ENCODE measurements around the gene ABL2. TPM values are rescaled to one million over a fixed set of nuclear protein-coding genes. Genes with fewer than 3 reads are reported as not detected.
A peak's percentile ranks its signal among the peaks of the same experiment; 100 is the strongest.
"Not testable (repeated sequence)": the region's sequence is repeated elsewhere in the genome, so short reads cannot be mapped to it uniquely, and the experiment has no call there.

ABL2 gene
- total RNA-seq, 1 experiment from 2014 or later = 27.9 TPM

- no TSS peak for BruUV-seq (replicated peaks)
- H3K27ac ChIP-seq (ENCODE audit: low read depth, low read length, poor library complexity, severe bottlenecking) = no peak overlapping the region
- DNase-seq (ENCODE audit: low spot score) = peak; percentile 52
- no peaks in the 10 kb centered on the region for H3K36me3 ChIP-seq (ENCODE audit: insufficient read depth, low read length, poor library complexity, severe bottlenecking)
- no peak overlapping the region for H3K4me3 ChIP-seq (ENCODE audit: low read depth, low read length, poor library complexity, severe bottlenecking)
- H3K27me3 ChIP-seq (replicated peaks; ENCODE audit: insufficient read depth, low read depth, low read length, poor library complexity) = no peaks in the 10 kb centered on the region
- TF ChIP-seq CTCF (conservative IDR thresholded peaks at IDR 0.05; ENCODE audit: low read depth, low read length) (no peak), EZH2 (IDR thresholded peaks at IDR 0.05; ENCODE audit: borderline replicate concordance, low read depth, low read length, poor library complexity, severe bottlenecking) (no peak)
- ChIA-PET CTCF (no interaction called here), POLR2A (ENCODE audit: low non-redundant PET) (no interaction called here)
- H3K4me1 ChIP-seq (ENCODE audit: insufficient read depth, low read length, poor library complexity, severe bottlenecking) = peaks cover 31% of the 10 kb centered on the region
- intact Hi-C loops (cut with micrococcal nuclease; ENCODE audit: unreplicated experiment) = no loop called here
- H3K9me3 ChIP-seq (ENCODE audit: low read depth, low read length, poor library complexity, severe bottlenecking) = peaks cover 3% of the 10 kb centered on the region
These were observed 86.2 kb downstream of the ABL2 start for GRCh38 chr1:179143322-179143721.

GRCh38 chr1:179142889-179143299, 86.6 kb downstream of the ABL2 start:
- TF ChIP-seq CTCF (conservative IDR thresholded peaks at IDR 0.05; ENCODE audit: low read depth, low read length) (no peak), EZH2 (IDR thresholded peaks at IDR 0.05; ENCODE audit: borderline replicate concordance, low read depth, low read length, poor library complexity, severe bottlenecking) (no peak)
- intact Hi-C loops (cut with micrococcal nuclease; ENCODE audit: unreplicated experiment) = no loop called here
- ChIA-PET POLR2A (ENCODE audit: low non-redundant PET) (no interaction called here), CTCF (no interaction called here)
- H3K4me1 ChIP-seq (ENCODE audit: insufficient read depth, low read length, poor library complexity, severe bottlenecking) = peaks cover 35% of the 10 kb centered on the region
- peaks cover 3% of the 10 kb centered on the region for H3K9me3 ChIP-seq (ENCODE audit: low read depth, low read length, poor library complexity, severe bottlenecking)
- no peaks in the 10 kb centered on the region for H3K36me3 ChIP-seq (ENCODE audit: insufficient read depth, low read length, poor library complexity, severe bottlenecking)
- no peak overlapping the region for H3K27ac ChIP-seq (ENCODE audit: low read depth, low read length, poor library complexity, severe bottlenecking)
- no TSS peak for BruUV-seq (replicated peaks)
- H3K27me3 ChIP-seq (replicated peaks; ENCODE audit: insufficient read depth, low read depth, low read length, poor library complexity) = no peaks in the 10 kb centered on the region
- DNase-seq (ENCODE audit: low spot score) = peak; percentile 60
- H3K4me3 ChIP-seq (ENCODE audit: low read depth, low read length, poor library complexity, severe bottlenecking) = no peak overlapping the region

- TSS peak; percentile 51 for BruUV-seq (replicated peaks)
- H3K4me1 ChIP-seq (ENCODE audit: insufficient read depth, low read length, poor library complexity, severe bottlenecking) = peaks cover 37% of the 10 kb centered on the region
- intact Hi-C loops (cut with micrococcal nuclease; ENCODE audit: unreplicated experiment) = no loop called here
- H3K9me3 ChIP-seq (ENCODE audit: low read depth, low read length, poor library complexity, severe bottlenecking) = peaks cover 3% of the 10 kb centered on the region
- H3K27ac ChIP-seq (ENCODE audit: low read depth, low read length, poor library complexity, severe bottlenecking) = no peak overlapping the region
- POLR2A ChIA-PET (ENCODE audit: low non-redundant PET) = no interaction called here
- DNase-seq (ENCODE audit: low spot score) = peak; percentile 91
- CTCF ChIA-PET = no interaction called here
- H3K36me3 ChIP-seq (ENCODE audit: insufficient read depth, low read length, poor library complexity, severe bottlenecking) = no peaks in the 10 kb centered on the region
- no peaks in the 10 kb centered on the region for H3K27me3 ChIP-seq (replicated peaks; ENCODE audit: insufficient read depth, low read depth, low read length, poor library complexity)
- H3K4me3 ChIP-seq (ENCODE audit: low read depth, low read length, poor library complexity, severe bottlenecking) = no peak overlapping the region
- no peak for TF ChIP-seq CTCF (conservative IDR thresholded peaks at IDR 0.05; ENCODE audit: low read depth, low read length)
- no peak for TF ChIP-seq EZH2 (IDR thresholded peaks at IDR 0.05; ENCODE audit: borderline replicate concordance, low read depth, low read length, poor library complexity, severe bottlenecking)
These were observed 87.8 kb downstream of the ABL2 start for GRCh38 chr1:179141592-179142251.

- H3K27ac ChIP-seq (ENCODE audit: low read depth, low read length, poor library complexity, severe bottlenecking); BruUV-seq (replicated peaks); H3K27me3 ChIP-seq (replicated peaks; ENCODE audit: insufficient read depth, low read depth, low read length, poor library complexity); CTCF ChIA-PET; H3K4me3 ChIP-seq (ENCODE audit: low read depth, low read length, poor library complexity, severe bottlenecking); intact Hi-C loops (cut with micrococcal nuclease; ENCODE audit: unreplicated experiment); H3K9me3 ChIP-seq (ENCODE audit: low read depth, low read length, poor library complexity, severe bottlenecking); H3K36me3 ChIP-seq (ENCODE audit: insufficient read depth, low read length, poor library complexity, severe bottlenecking); DNase-seq (ENCODE audit: low spot score); POLR2A ChIA-PET (ENCODE audit: low non-redundant PET): not testable (repeated sequence)
- H3K4me1 ChIP-seq (ENCODE audit: insufficient read depth, low read length, poor library complexity, severe bottlenecking) = peaks cover 30% of the 10 kb centered on the region
These were observed 90.7 kb downstream of the ABL2 start for GRCh38 chr1:179138755-179139154.

Measured in A673 (cell line).